Hepatocyte (in vitro differentiated cells): ENCODE measurements around the gene USP37.

ENCODE experiments used
- EZH2 ChIP-seq: fragments of 200-600 bp; sonication (generic); IDR thresholded peaks from 2 replicates; pipeline ENCODE4 v1.6.1; 2016; ENCODE audit warnings: antibody characterized with exemption, mild to moderate bottlenecking, borderline replicate concordance
- EZH2phosphoT487 ChIP-seq: fragments of 200-600 bp; sonication (generic); IDR thresholded peaks from one replicate; pipeline ENCODE4 v1.6.1; 2018; ENCODE audit warnings: antibody characterized with exemption, mild to moderate bottlenecking, low read depth, moderate library complexity; ENCODE audit not compliant: unreplicated experiment, severe bottlenecking
- TF ChIP-seq, protein P1 (sequence below): fragments of 200-600 bp; sonication (generic); IDR thresholded peaks from 2 replicates; pipeline ENCODE4 v1.5.1; 2016; ENCODE audit warnings: antibody characterized with exemption, mild to moderate bottlenecking; ENCODE audit not compliant: poor library complexity

DNA sequence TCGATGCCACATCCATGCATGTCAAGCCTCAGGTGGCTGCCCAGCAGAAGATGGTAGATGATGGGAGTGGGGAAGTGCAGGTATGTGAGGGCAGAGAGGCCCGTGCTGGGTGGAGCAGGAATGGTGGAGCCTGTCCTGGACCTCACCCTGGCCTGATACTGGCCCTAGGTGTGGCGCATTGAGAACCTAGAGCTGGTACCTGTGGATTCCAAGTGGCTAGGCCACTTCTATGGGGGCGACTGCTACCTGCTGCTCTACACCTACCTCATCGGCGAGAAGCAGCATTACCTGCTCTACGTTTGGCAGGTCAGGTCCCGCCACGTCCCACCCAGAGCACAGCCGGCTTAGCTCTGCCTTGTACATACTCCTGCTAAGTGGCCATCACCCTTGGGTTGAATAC, 136.3 kb downstream of the USP37 start:
- TF ChIP-seq, protein P1, sequence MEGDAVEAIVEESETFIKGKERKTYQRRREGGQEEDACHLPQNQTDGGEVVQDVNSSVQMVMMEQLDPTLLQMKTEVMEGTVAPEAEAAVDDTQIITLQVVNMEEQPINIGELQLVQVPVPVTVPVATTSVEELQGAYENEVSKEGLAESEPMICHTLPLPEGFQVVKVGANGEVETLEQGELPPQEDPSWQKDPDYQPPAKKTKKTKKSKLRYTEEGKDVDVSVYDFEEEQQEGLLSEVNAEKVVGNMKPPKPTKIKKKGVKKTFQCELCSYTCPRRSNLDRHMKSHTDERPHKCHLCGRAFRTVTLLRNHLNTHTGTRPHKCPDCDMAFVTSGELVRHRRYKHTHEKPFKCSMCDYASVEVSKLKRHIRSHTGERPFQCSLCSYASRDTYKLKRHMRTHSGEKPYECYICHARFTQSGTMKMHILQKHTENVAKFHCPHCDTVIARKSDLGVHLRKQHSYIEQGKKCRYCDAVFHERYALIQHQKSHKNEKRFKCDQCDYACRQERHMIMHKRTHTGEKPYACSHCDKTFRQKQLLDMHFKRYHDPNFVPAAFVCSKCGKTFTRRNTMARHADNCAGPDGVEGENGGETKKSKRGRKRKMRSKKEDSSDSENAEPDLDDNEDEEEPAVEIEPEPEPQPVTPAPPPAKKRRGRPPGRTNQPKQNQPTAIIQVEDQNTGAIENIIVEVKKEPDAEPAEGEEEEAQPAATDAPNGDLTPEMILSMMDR, result no peak
- TF ChIP-seq EZH2 (no peak), EZH2phosphoT487 (no peak)
